Midbrain (tissue), 1 donor: ENCODE measurements around the gene TADA2A.

Source experiments
- DNase-seq: peaks from one replicate; lab custom pipeline; 2025; lab: John Stamatoyannopoulos, UW

The TADA2A gene, protein sequence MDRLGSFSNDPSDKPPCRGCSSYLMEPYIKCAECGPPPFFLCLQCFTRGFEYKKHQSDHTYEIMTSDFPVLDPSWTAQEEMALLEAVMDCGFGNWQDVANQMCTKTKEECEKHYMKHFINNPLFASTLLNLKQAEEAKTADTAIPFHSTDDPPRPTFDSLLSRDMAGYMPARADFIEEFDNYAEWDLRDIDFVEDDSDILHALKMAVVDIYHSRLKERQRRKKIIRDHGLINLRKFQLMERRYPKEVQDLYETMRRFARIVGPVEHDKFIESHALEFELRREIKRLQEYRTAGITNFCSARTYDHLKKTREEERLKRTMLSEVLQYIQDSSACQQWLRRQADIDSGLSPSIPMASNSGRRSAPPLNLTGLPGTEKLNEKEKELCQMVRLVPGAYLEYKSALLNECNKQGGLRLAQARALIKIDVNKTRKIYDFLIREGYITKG

DNA sequence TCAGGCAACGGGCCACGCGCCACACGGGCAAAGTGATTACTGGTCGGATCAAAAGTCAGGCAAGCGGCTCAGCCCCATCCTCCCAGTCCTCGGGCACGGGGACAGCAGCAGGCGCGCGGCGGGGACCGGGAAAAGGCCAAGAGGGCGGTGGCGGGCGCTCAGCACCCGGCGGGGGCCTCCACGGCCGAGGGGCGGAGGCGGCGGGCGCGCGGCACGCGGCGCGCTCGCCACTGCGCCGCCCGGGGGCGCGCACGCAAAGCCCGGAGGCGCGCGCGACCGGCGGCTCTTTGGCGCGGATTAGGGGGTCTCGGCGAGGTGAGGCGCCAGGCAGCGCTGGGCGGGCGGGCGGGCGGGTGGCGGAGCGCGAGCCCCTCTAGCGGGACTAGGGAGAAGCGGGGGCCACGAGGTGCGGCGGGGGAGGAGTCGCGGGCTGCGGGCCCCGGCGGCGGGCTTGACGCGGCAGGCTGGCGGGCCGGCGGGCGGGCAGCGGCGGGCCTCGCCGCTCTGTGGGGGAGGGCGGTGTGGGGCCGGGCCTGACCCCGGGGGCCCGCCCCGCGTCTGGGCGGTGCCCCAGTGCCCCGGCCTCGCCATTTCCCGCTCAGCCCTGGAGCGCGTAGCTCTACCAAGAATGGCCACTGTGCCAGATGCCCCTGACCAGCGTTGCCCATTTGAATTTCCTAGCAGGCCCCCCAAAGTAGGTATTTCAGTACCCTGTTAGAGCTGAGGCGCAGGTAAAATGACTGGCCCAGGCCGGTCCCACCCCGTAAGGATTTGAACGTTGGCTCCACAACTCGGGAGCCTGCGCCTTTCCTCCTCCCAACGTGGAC lies at the start of gene TADA2A, which contains the start of gene ACACA:
Gene TADA2A (plus strand): TSS at position 252 of the 827 bp plus-strand sequence. CDS start 4,480 bp downstream, outside the sequence.
Gene ACACA (minus strand): TSS at position 202 of the 827 bp plus-strand sequence. CDS start 537 bp downstream, outside the sequence.
- DNase-seq, result peak; percentile 72

DNA sequence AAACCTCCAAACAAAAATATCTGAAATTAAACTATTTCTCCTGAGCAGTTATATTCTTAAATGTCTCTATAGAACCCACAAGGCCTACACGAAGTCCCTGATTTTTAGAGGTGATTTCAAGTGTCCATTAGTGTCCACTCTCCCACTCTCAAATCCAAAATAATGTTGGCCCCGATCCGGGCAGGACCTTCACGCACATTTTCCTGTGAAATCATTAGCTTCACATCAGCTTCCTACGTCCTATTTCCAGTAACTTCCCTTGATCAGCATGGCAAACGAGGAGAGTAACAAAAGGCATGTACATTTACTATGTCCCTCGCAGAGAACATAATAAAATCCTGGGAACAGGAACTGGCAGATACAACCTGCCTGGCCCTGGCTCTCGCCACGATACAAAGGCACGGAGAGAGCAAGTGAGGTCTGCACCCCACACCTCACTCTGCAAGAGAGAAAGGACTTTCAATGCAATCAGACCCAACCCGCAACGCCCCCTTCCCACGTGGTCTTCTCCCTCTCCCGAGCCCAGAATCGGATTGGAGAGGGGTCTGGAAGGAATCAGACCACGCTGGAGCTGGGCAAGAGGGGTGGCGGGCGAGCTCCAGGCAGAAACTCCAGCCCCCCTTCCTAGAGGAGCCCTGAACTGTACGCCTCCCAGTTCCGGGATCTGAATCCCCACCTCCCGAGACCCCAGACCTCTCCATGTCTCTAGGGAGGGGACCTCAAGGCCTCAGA lies 48.4 kb upstream of the TADA2A start:
- peak; percentile 73 for DNase-seq

GRCh38 chr17:37358830-37359681 lies 47.6 kb upstream of the TADA2A start:
- DNase-seq, result peak; percentile 92

DNA sequence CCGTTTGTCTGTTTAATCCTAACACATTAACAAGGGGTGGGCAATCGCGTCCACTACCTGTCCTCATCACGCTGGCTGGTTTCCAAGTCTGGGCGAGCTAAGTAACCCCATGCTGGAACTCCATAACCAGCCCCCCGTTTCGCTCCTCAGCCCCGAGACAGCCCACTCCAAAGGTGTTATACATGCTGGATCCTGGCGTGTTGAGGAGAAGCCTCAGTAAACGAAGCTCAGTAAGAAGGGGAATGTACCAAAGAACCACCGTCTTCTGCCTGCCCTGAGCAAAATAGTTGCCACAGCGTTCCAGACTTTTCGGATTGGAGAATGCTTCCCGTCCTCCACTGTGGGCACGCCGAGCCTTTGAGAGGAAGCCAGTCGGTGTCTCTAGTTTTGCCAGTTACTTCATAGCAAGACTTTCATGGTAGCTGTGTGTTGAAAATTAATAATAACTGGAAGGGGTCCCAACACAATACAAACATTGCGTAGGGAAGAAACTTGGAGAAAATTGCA lies 47.0 kb upstream of the TADA2A start:
- DNase-seq, result peak; percentile 31

- DNase-seq, result no peak
Measured at GRCh38 chr17:37360632-37361031, 46.1 kb upstream of the TADA2A start.

- no peak for DNase-seq
Measured at GRCh38 chr17:37361543-37361942, 45.1 kb upstream of the TADA2A start.

DNA sequence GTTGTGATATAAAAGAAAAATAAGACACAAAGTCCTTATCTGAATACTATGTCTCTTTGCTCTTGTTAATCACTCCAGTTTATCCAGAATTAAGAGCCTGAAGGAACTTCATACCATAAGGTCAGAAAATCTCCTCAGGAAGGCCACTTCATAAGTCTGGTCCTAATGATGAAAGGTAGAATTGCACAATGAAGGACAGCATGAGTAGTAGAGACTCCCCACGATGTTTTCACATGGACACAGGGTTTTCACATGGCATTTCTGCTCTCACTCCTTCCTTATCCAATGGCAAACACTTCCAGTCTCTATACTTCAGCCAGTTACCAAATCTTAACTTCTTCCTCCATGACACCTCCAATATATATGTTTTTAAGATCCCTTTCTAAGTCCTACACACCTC lies 41.1 kb upstream of the TADA2A start:
- DNase-seq, result no peak

DNA sequence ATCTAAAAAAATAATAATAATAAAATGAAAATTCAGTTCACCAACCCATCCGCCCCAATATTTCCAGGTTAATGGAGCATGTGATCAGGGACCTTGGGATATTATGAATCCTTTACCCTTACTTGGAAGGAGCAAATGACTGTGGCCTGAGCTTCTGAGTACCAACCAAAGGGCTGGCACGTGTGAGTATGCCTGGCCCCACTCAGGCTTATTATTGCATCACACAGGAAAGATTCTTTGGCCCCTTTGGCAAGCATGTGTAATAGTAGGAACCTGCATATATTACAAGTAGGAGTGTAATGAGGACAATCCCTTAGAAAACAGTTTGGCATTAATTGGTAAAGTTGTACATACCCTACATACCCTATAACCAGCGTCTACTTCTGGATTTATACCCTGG lies 38.1 kb upstream of the TADA2A start:
- no peak for DNase-seq

GRCh38 chr17:37373530-37374159 lies 33.0 kb upstream of the TADA2A start:
- DNase-seq, result peak; percentile 77

GRCh38 chr17:37375706-37376105 lies 31.0 kb upstream of the TADA2A start, which contains the start of gene C17orf78:
Gene C17orf78 (plus strand): TSS chr17:37375985. CDS start chr17:37376093, 108 bp downstream.
- no peak for DNase-seq

GRCh38 chr17:37382056-37382455 lies 24.6 kb upstream of the TADA2A start:
- no peak for DNase-seq

DNA sequence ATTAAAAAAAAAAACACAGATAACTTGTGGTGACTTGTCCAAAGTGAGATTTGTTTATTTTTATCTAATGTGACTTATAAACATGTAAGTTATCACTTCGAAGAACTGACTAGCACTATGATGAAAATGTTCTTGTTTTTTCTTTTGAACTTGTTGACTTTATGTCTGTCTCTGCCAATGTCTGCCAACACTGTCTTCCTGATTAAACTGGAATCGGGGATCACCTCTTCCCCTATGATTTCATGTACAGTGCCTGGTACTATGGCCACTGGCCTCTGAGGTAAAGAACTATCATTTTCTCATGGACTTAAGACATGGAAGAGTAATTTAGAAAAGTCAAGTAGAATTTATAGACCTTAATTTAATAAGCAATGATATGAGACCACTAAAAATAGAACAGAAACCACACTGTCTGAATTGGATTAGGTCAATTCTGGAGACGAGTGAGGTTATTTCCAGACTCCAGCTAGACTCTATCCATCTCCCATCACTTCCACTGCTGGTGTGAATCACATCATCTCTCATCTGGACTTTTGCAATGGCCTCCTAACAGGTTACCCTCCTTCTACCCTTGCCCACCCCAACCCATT lies 22.0 kb upstream of the TADA2A start:
- no peak for DNase-seq

DNA sequence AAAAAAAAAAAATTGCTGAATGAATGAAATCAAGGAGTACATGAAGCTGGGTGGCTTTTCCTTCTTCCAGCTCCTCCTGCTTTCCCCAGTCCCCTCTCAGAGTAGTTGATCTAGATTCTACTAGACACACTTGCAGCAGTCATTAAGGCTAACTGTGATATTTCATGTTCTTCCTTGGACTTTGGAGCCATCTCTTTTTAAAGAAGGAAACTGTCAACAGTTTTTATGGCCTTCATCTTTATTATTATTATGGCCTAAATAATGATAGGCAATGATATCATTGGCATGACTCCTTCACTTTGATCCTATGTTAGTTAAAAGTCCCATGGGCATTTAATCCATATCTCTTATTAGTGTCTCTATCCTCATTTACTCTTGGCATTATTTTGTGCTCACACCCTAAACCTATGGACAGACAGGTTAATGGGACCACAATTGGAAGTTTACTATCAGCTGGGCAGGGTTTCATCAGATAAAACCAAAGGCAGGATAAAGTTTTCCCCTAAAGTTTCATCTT lies 21.2 kb upstream of the TADA2A start:
- no peak for DNase-seq

DNA sequence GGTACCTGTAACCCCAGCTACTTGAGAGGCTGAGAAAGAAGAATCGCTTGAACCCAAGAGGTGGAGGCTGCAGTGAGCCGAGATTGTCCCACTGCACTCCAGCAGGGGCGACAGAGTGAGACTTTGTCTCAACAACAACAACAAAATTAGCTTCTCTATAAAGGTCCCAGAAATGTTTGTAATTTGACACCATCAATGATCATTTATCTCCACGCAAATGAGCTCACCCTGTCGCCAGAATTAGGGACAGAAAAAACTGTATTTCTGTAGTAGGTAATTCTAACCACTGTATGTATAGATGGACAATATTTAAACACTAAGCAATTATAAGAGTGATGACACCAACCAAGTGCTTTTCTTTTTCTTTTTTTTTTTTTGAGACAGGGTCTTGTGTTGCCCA lies 20.2 kb upstream of the TADA2A start:
- DNase-seq, result no peak

DNA sequence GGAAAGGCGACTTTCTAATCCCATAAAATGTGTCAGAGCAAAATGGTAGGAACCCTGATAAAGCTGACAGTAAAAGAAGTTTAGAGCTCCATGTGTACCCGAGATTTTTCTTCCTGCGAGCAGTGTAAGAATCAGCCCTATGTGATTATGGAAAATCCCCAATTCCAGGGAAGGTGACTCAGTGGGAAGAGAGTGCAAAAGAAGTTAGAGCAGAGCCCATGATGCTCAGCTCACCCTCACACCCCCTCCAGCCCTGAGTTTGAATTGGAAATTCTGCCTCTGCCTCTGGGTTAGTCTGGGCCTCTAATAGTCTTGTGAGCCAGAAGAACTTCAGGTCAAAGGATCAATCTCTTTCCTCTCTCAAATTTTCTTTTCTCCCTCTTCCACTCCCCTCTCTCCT lies 18.4 kb upstream of the TADA2A start:
- no peak for DNase-seq

DNA sequence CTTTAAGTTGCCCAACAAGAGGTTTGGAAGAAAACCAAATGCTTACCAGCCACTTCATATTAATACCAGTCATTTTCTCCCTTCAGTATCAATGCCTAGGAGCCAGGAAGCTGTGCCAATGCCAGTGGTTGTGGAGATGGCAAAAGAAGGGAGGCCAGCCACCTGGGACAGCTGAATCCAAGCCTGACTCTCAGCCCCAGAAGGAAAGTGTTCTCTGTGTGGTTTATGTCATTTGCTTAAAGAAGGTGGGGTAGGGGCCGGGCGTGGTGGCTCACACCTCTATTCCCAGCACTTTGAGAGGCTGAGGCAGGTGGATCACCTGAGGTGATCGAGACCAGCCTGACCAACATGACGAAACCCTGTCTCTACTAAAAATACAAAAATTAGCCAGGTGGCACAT lies 17.5 kb upstream of the TADA2A start:
- DNase-seq, result no peak

DNA sequence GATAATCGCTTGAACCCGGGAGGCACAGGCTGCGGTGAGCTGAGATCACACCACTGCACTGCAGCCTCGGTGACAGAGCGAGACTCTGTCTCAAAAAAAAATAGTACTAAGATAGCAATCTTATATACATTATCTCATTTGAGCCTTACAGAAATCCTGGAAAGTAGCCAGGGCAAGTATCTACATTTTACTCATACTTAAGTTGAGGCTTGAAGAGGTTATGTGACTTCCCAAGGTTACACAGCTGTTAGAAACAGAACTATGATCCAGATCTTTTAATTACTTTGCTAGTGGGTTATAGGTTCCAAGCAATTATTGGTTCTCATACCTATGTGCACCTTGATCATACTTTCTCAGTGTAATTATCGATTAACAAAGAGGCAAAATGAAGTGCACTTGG lies 15.5 kb upstream of the TADA2A start:
- DNase-seq, result no peak

DNA sequence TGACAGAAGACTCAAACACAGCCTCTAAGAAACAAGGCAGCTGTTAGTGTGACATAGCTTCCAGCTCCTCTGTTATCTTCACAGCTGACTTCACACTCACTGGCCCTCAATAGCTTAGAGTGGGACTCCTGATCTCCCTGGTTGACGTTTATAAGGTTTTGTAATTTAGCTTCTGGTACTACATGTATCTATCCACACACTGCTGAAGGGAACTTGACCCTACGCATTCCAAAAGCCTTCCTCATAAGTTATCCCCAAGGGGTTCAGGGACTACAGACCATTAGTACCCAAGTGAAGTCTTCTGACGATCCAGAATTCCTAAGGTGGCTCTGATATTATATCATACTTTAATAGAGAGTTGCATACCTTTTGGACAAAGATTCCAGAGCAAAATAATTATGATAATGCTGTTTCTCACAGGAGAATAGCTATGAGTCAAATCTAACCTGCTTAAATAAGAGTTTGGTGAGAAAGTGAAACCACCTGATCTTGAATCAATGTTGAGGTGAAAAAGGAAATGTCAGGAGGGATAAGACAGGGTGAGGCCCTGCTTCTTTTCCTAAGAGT lies 14.6 kb upstream of the TADA2A start:
- DNase-seq, result no peak

DNA sequence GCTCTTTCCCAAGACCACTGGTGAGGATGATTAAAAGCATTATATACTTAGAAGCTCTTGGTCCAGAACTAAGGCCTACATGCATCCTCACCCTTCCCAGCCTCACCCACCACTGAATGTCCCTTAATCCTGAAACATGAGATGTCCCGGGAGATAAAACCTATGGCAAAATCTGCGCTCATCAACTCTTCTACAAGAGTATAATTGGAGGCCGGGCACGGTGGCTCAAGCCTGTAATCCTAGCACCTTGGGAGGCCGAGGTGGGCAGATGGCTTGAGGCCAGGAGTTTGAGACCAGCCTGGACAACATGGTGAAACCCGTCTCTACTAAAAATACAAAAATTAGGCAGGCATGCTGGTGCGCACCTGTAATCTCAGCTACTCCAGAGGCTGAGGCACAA lies 13.3 kb upstream of the TADA2A start:
- no peak for DNase-seq
